Kidney tubule cell (primary cell): ENCODE results near the gene HRH3.
A peak's percentile ranks its signal among the peaks of the same experiment; 100 is the strongest.

ENCODE experiments used
- DNase-seq: peaks from one replicate; pipeline ENCODE4 v3.0.0-alpha.2; 2018; ENCODE audit warnings: low spot score

HRH3 gene

DNA sequence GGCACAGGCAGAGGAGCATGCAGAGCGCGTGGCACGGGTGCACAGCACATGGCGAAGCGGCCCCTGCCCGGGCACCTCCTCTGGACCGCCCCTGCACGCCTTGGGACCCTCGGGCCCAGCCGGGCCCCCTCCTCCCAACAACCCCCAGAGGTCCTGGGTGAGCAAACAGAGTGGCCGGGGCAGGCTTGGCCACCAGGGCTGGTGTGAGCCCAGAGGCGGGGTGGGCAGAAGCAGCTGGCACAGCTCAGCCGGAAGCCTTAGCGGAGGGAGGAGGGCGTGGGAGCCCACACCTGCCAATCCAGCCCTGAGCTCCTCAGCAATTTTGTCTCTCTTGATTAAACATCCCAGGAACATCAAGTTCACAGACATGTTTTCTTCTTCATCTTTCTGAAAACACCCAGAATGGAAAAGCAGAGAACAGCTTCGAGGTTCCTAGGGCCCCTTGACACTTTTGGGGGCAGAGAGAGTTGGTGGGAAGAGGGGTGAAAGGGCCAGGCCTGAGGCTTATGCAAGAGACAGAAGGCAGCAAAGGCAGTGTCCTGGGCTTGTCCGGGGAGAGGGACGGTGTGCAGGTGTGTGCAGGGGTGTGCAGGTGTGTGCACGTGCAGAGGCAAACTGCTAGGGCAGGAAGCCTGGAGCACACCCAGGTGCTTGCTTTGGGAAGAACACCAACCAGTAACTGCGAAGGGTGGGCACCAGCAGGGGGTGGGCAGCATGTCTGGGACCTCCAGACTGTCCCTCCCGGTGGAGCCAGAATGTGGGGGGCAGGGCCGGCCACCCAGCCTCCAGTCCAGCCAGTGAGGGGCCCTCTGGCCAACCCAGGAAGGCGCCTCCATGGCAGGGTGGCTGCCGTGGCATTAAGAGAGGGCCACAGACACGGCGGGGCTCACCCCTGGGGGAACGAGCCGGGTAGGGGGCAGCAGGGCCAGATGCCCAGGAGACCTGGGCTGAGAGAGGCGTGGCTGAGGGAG, 4.8 kb downstream of the HRH3 start:
- no peak for DNase-seq

DNA sequence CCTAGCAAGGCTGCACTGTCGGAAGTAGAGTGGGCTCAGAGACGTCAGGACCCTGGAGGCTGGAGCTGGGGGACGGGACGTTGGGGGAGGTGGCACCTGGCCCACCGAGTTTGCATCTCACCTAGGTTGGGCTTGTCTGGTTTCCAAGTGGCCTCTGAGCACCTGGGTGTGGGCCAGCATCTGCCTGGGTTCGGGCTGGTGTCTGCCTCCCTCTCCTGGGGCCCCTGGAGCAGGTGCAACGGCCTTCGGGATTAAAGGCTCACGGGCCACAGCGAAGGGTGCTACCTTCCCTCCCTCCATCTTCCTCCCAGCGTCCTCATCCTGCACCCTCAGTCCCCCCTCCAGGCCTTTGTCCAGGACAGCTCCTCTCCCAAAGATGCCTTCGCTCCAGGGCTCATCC, 6.0 kb downstream of the HRH3 start:
- DNase-seq, result no peak

DNA sequence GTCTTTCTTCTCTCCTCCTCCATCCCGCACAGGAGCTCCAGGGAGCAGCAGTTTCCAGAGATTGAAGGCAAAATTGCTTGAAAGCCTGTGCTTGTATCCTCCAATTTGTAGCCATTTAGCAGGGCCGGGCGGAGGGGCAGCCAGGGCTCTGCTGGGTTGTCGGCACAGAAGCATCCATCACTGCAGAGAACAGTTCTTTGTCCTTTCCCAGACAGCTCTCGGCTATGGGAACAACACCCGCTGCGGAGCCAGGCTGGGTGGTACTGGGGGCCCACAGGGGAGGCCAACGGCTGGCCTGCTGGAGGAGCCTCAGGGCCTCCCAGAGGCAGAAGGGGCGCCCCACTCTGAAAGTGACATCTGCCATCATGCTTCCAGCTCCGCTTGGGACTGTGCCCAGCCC, 7.8 kb downstream of the HRH3 start:
- no peak for DNase-seq

DNA sequence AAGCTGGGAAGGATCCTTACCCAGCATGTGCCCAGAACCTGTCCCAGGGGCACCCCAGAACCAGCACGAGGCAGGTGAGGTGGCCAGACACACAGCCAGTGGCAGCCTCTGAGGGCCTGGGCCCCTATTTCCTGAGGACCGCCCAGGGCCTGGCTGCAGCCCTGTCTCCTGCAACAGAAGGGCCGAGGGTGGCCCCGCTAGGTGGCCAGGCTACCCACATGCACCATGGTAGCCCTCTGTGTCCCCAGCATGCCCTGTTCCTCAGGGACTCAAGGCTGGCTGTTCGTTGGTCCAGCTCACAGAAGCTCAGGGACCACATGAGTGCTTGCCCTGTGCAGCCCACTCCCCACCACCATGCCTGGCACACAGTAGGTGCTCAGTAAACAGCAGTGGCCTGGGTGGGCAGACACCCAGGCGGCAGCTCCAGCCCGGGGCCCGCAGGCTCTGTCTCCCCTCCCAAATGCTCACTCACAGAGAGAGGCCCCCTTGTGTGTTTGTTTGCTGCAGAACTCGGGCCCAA, 8.2 kb downstream of the HRH3 start:
- no peak for DNase-seq

DNA sequence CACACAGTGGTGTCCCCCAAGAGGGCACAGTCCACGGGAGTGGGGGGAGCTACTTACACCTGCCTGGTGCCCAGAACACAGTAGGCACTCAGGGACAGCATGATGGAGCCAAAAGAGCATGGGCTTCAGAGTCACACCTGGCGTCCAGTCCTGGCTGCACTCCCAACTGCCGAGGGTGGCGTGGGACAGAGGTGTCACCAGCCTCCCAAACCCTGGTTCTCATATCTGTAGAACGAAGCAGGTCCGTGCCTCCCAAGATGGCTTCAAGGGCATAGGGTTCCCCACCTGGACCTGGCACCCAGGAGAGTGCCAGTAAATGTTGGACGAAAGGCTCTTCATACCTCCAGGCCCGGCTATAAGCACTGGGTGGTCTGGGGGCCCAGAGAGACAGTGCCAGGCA, 8.9 kb downstream of the HRH3 start:
- DNase-seq, result no peak

DNA sequence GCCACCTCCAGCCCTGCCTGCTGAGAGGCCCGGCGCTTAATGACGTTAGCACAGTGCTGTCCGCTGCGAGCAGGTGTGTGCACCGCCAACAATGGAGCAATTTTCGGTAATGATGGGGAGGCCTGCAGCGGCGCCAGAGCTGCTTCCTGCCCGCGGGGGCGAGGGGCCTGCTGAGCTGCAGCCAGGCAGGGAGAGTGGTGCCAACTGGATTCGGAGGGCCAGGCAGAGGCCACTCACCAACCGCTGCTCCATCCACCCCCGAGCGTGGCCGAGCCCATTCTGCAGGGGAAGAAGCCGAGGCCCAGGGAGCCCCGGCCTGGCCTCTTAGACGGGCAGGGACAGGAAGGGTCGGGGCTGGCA, 9.6 kb downstream of the HRH3 start:
- DNase-seq, result no peak

DNA sequence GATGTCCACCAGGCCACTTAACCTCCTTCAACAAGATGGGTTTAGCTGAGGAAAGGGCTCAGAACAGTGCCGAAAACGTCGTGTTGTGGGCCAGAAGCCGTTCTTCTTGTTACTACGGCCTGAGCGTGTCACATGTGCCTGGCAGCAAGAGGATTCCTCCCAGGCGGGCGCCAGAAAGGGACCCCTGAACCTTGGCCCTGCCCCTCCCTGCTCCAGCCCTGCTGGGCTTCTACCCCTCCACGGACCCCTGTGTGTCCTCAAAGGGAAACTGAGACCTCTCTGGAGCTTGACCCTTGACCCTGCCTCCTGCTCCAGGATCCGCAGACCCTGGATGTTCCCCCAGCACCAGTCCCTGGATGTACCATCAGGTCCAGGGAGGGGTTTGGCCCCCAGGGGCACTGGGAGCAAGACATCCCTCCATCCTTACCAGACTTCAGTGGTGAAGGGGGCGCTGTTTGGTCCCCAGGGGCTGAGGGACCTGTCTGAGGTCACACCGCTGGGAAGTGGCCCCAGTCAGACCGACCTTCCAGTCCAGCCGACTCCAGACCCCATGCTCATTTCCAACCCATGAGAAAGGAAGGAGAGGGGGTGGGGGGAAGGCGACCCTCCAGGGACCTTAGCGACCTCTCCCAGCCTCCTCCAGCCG, 10.1 kb downstream of the HRH3 start:
- DNase-seq, result no peak

DNA sequence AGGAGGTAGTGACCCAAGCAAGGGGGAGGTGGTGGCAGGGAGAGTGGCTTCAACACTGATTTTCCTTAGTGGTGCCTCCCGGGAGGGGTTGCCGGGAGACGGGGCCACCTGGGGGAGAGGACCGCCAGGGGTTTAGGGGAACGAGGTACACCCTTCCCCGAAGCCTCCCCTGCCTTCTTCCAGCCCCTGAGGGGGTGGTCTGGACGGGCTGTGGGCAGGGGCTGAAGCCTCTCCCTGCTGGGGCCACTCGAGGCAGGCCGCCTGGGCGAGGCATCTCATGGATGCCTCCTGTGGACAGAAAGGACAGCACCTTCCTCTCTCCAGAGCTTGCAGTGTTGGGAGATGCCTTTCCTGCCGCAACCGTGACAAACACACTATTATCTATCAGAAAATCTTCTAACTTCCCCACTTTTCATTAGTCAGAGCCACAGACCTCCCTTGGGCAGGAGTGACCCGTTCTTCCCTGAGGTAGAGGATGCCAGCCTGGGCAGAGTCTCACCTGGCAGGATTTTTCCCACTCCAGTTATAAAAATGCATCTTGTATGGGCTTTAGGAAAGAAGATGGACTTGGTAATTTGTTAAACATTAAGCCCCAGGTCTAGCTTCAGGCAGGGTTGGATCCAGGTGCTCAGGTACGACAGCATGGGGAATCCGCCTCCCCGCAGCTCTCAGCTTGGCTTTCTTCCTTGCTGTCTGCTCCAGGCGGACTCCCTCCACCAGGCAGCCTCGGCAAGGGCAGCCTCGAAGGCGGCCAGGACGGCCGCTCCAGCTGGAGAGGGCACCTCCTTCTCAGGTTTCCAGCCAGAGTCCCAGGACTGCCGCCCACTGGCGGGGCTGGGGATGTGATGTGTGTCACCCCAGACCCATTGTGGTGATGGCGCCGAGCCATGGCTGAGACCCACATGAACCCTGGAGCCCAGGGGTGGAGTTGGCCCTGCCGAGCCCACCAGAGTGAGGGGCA, 11.0 kb downstream of the HRH3 start:
- DNase-seq, result peak; percentile 20

DNA sequence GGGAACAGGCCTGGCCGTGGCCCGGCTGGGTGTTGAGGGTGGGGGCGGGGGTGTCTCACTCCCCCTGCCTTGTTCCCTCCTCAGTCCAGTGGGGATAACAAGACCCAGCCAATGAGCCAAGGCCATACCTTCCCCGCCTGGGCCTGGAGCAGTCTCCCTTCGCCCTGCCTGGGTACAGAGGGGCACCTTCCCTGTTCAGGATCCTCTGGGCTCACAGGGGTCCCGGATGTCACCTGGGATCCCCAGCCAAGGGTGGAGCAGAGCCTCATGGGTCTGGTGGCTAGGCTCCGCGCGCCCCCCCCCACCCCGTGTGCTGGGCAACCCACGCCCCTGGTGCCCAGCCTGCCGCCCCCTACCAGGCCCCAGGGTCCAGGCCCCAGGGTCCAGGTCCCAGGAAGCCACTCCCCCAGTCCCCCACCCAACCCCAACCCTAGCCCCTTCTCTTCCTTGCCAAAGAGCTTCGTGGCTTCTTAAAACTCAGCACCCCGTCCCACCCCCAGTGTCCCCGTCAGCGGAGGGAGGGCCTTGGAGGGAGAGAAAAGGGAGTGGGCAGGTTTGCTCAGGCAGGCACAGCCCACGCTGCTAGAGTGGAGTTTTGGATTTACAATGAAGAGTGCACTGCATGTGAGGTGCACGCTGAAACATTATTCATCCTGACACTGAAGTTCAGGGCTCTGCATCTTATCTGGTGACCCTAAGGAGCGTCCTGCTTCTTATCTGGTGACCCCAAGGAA, 11.8 kb downstream of the HRH3 start:
- DNase-seq, result no peak

DNA sequence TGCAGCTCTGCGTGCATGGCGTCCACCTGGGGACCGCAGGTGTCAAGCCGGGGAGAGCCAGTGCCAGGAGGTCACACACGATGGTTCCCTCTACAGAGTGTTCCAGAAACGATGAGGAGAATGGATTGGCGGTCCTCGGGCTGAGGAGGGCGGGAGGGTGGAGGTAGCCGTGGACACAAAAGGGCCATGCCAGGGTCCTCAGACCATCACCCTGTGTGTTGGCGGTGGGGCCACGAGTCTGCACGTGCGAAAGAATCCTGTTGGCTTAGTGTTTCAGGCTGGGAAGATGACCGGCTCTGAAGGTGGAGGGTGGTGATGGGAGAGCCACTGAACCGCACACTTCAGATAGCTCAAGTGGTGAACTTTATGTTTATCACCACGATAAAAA, 13.7 kb downstream of the HRH3 start:
- DNase-seq, result no peak

DNA sequence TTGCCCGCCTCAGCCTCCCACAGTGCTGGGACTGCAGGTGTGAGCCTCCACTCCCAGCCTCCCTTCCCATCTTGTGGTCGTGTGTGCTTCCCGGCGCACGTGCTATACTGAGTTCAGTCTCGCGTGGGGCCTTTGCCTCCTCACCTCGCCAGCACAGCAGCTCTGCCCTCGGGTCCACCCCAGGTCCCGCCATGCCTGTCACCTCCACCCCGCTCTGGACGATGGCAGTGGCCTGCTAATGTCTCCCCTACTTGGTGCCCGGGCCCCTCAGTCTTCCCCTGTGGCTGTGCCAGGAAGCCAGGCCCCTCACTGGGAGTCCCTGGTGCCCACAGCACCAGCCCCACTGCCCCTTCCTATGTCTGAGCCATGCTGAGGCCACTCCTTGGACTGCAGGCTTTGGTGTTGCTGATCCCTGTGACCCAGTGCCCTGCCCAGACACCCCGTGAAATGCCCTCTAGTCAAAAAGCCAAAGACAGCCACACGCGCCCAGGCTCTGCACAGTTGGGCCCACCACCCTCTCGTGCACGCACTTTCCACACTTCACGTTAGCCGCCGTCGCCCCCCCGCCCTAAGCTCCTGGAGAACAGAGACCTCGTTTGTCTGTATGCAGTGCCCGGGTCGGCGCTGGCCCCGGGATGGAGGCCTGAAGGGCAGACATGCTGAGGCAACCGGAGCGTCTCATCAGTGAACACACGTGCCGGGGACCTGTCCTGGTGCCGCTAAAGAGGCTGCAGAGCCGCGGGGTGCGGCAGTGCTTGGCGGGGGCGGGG, 14.3 kb downstream of the HRH3 start:
- DNase-seq, result no peak

DNA sequence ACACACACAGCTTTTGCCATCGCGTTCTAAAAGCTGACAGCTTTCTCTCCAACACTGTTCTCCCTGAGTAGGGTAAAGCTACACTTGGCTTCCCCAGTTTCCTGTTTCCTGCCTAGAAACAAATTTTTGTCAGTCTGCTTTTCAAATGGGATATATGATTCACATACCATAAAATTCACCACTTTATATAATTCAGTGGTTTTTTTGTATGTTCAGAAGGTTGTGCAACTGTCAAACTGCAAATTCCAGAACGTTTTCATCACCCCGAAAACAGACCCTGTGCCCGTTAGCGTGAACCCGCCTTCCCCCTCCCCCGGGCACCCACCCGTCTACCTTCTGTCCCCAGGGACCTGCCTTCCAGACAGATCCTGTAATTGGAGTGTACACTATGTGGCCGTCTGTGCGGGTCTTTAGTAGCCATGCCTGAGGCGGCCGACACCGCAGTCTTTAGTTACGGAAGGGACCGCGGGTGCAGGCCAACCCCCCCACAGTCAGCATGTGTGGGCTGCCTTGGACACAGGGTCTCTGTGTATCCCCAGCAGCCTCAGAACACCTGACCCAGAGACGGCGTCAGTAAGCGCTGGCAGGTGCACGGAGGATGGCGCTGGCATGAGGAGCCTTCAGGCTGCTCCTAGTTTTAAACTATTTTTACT, 16.6 kb downstream of the HRH3 start:
- no peak for DNase-seq

DNA sequence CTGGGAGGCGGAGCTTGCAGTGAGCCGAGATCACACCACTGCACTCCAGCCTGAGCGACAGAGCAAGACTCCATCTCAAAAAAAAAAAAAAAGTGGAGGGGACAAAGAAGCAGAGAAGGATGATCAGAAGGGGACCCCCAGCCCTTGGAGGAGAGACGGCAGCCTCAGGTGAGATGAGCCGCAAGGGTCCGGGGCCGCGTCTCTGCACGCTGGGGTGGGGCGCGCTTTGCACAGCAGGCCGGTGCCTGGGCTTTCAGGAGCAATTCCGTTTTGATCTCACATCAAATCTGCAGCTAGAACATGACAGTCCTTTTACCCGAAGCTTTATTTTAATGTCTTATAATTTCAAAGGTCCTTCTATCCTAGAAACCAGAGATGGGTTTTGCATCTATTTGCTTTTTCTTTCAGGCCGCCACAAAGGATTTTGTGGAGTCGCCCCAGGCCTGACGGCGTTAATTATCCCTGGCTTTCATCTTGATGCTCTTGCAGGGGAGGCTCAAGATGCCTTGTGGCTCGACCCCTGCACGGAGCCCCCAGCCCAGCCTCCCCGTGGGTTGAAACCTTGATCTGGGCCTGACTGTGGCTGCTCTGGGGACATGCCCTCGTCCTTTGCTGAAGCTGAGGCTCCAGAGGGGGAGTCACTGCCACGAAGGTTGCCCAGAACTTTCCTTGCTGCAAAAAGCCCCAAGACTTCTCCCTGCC, 17.3 kb downstream of the HRH3 start:
- DNase-seq, result no peak

DNA sequence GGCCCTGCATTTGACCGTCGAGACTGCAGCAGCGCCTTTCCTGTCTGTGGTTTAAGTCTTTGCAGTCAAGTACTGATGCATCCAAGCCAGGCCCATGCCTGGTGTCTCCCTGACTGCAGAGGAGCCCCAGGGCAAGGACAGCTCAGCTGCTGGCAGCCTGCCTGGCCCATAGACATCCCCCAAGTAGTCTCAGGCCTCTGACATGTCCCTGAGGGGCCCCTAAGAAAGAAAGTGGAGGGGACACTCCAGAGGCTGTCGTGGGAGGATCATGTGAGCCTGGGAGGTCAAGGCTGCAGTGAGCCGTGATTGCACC, 18.0 kb downstream of the HRH3 start:
- no peak for DNase-seq

DNA sequence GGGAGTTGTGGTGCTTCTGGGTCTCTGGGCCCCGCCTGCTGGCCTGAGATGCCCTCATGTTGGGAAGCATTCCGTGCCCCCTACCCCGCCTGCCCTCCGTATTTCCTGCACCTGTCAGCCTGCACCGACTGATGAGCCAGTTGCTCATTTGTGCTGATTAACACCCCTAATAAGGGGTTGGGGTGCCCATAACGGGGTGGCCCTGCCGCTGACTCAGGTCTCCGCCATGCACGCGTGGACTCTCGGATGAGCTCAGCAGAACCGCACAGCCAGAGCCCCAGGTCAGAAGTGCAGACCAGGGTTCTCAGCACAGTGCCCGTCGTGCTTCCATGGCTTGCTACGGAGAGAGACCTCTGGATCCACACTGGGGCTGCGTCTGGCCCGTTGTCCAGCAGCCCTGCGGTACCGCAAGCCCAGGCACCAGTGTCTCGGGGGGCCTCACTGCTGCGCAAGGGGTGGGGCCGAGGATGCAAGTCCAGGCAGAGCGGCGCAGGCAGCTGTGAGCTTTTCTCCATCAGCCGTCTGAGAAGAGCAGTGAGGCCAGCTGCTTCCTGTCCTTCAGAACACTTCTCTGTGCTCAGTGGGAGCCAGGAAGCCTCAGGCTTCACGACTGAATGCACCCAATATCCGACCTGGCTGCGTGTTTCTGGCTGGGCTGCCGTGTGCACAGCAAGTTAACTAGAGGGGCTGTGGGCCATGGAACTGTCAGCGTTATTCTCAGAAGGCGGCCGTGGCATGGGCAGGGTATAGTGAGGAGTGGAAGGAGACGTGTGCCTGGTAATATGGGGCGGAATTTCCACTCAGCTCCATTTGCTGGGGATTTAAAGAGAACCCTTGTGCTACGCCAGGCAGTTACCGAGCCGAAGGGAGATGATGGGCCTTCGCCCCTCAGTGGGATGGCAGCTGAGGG, 18.6 kb downstream of the HRH3 start:
- no peak for DNase-seq

DNA sequence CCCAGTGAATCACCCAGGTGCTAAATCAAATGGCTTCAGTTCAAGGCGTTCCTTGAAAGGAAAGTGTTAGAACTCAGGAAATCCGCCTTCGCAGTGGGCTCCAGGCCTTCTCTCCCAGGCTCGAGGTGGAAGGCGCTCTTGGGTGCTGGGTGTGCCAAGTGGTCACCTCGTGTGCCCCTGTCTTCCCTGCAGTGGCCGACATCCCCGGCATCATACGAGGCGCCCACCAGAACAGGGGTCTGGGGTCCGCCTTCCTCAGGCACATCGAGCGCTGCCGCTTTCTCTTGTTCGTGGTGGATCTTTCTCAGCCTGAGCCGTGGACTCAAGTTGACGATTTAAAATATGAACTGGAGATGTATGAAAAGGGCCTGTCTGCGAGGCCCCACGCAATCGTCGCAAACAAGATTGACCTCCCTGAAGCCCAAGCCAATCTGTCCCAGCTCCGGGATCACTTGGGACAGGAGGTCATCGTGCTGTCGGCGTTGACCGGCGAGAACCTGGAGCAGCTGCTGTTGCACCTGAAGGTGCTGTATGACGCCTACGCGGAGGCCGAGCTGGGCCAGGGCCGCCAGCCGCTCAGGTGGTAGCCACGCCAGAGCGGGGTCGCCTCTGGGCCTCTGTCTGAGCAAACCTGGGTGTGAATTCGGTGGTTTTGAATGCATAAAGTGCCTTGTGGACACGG, 19.4 kb downstream of the HRH3 start:
- DNase-seq, result no peak

DNA sequence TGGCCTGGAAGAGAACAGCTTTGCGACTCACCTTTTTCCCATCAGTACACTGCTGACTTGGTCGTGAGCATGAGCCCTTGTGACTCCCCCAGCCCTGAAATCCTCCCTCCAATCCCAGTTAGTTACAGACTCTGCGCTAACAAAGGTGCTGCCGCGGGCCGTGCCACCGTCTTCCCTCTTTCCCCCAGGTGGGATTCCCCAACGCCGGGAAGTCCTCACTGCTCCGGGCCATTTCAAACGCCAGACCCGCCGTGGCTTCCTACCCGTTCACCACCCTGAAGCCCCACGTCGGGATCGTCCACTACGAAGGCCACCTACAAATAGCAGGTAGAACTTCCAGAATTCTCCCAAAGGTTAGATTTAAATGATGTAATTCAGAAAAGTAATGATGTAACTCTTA, 21.1 kb downstream of the HRH3 start:
- no peak for DNase-seq

DNA sequence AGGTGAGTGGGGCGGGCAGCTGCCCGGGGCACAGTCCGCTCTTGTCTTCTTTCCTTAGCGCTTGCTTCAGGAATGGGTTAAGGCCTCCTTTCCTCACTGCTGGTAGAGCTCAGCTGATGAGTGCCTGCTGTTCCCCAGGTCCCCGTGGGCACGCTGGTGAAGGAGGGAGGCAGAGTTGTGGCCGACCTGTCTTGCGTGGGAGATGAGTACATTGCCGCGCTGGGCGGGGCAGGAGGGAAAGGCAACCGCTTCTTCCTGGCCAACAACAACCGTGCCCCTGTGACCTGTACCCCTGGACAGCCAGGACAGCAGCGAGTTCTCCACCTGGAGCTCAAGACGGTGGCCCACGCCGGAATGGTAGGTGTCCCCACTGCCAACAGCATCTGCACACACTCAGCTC, 21.6 kb downstream of the HRH3 start:
- no peak for DNase-seq
